Posterior cingulate gyrus (tissue), 11 donors: ENCODE measurements around the gene DTNBP1.

Experiments used
- DNase-seq, 10 donors: peaks; one replicate each; pipeline versions ENCODE4 v3.0.0 to v3.0.0-alpha.2; 2020 to 2021; ENCODE audit warnings: mixed read lengths in 3 of 10
- intact Hi-C: fragments of 100-400 bp; cut with DNase I; formaldehyde crosslinking; loops from one replicate; pipeline ENCODE4 v1.15.1; 2023

DTNBP1 gene

GRCh38 chr6:15474196-15474595, 188.6 kb downstream of the DTNBP1 start:
- intact Hi-C loops: no loop called here
- no peak for DNase-seq

GRCh38 chr6:15473741-15474161, 189.1 kb downstream of the DTNBP1 start:
- no peak for DNase-seq
- intact Hi-C loops: no loop called here

GRCh38 chr6:15473174-15473573, 189.7 kb downstream of the DTNBP1 start:
- no peak for DNase-seq
- intact Hi-C loops: no loop called here
